ENCODE results near the gene DPH3.
"Not testable (repeated sequence)": the region's sequence is repeated elsewhere in the genome, so short reads cannot be mapped to it uniquely, and the experiment has no call there.

DPH3 gene

GRCh38 chr3:16264708-16265454 is at the start of gene DPH3, which contains the start of gene OXNAD1:
Gene DPH3, minus strand, starts transcription at chr3:16264943. Its CDS starts 67 bp downstream, at chr3:16264876.
Gene OXNAD1, plus strand, starts transcription at chr3:16265212. Its CDS starts 5,741 bp downstream, at chr3:16270953.
- DNase-seq (ENCODE audit: low spot score) = peak; percentile 99

- DNase-seq (ENCODE audit: low spot score) = no peak
Observed at GRCh38 chr3:16313886-16314645, 49.3 kb upstream of the DPH3 start.

- DNase-seq (ENCODE audit: low spot score) = no peak
Observed at GRCh38 chr3:16311960-16312451, 47.3 kb upstream of the DPH3 start.

GRCh38 chr3:16310486-16310885 is 45.7 kb upstream of the DPH3 start:
- not testable (repeated sequence) for DNase-seq (ENCODE audit: low spot score)

GRCh38 chr3:16309558-16309957 is 44.8 kb upstream of the DPH3 start:
- no peak for DNase-seq (ENCODE audit: low spot score)

- DNase-seq (ENCODE audit: low spot score) = no peak
Observed at GRCh38 chr3:16308727-16309126, 44.0 kb upstream of the DPH3 start.

GRCh38 chr3:16307832-16308531 is 43.2 kb upstream of the DPH3 start:
- no peak for DNase-seq (ENCODE audit: low spot score)

- no peak for DNase-seq (ENCODE audit: low spot score)
Observed at GRCh38 chr3:16305111-16305541, 40.4 kb upstream of the DPH3 start.

GRCh38 chr3:16304061-16305010 is 39.6 kb upstream of the DPH3 start:
- DNase-seq (ENCODE audit: low spot score) = no peak

GRCh38 chr3:16303037-16303575 is 38.4 kb upstream of the DPH3 start:
- DNase-seq (ENCODE audit: low spot score) = no peak

GRCh38 chr3:16302082-16302631 is 37.4 kb upstream of the DPH3 start:
- DNase-seq (ENCODE audit: low spot score) = peak; percentile 29

GRCh38 chr3:16301507-16301906 is 36.8 kb upstream of the DPH3 start:
- DNase-seq (ENCODE audit: low spot score) = no peak

- DNase-seq (ENCODE audit: low spot score) = no peak
Observed at GRCh38 chr3:16300881-16301359, 36.2 kb upstream of the DPH3 start.

GRCh38 chr3:16300307-16300706 is 35.6 kb upstream of the DPH3 start:
- DNase-seq (ENCODE audit: low spot score) = no peak

GRCh38 chr3:16299746-16300145 is 35.0 kb upstream of the DPH3 start:
- DNase-seq (ENCODE audit: low spot score) = no peak

- no peak for DNase-seq (ENCODE audit: low spot score)
Observed at GRCh38 chr3:16298891-16299290, 34.1 kb upstream of the DPH3 start.

GRCh38 chr3:16297997-16298885 is 33.5 kb upstream of the DPH3 start:
- no peak for DNase-seq (ENCODE audit: low spot score)

GRCh38 chr3:16295298-16295890 is 30.7 kb upstream of the DPH3 start:
- no peak for DNase-seq (ENCODE audit: low spot score)

- DNase-seq (ENCODE audit: low spot score) = no peak
Observed at GRCh38 chr3:16294844-16295243, 30.1 kb upstream of the DPH3 start.

Measured in globus pallidus (tissue), 1 donor.